Measurements from ENCODE around the gene CIDEC. TPM values are rescaled to one million over a fixed set of nuclear protein-coding genes. Genes with fewer than 3 reads are reported as not detected.
A peak's percentile ranks its signal among the peaks of the same experiment; 100 is the strongest.

Gene CIDEC
- total and polyA plus RNA-seq, 4 donors: 0.28 to 4.2 (median 0.59) TPM; not detected in 1

- TF ChIP-seq REST (IDR thresholded peaks at IDR 0.05) (no peak), TAF1 (conservative IDR thresholded peaks at IDR 0.05) (no peak), GABPA (IDR thresholded peaks at IDR 0.05 in 1 of 2, conservative IDR thresholded peaks at IDR 0.05 in 1 of 2) (no peak), FOXA2 (IDR thresholded peaks at IDR 0.05) (no peak)
Observed at GRCh38 chr3:9891072-9891622, 11.1 kb upstream of the CIDEC start (continued).

GRCh38 chr3:9890249-9891071 lies 10.4 kb upstream of the CIDEC start, which contains the start of gene JAGN1:
Gene JAGN1, plus strand, starts transcription at chr3:9890610. Its CDS starts 113 bp downstream, at chr3:9890723.
- under 1% methylated on average over 62 of the region's 62 CpGs for WGBS
- Histone ChIP-seq H3K27ac (ENCODE audit: low read depth in 1 of 2, low read length in 2 of 2) (peak within 1 kb of the TSS; percentile 98 to 99), H3K27me3 (ENCODE audit: control insufficient read depth in 4 of 4, insufficient read depth in 4 of 4, low read length in 3 of 4) (no peaks in the 10 kb centered on the region), H3K9me3 (ENCODE audit: control insufficient read depth in 4 of 4, low read length in 3 of 4) (no peaks in the 10 kb centered on the region), H3K9ac (ENCODE audit: low read depth in 1 of 2, low read length in 2 of 2) (peak within 1 kb of the TSS; percentile 95 to 96), H3K4me1 (ENCODE audit: control insufficient read depth in 4 of 4, insufficient read depth in 4 of 4, low read length in 3 of 4) (peaks cover 2 to 12% (median 6%) of the 10 kb centered on the region in 4 donors), H3K4me3 (ENCODE audit: low read depth in 1 of 3, low read length in 3 of 3) (peak within 1 kb of the TSS; percentile 93 to 98 (median 95)), H3K36me3 (ENCODE audit: control insufficient read depth in 4 of 4, insufficient read depth in 3 of 4, low read depth in 1 of 4, low read length in 3 of 4) (peaks cover 3 to 10% (median 9%) of the 10 kb centered on the region in 4 donors)
- peak; percentile 97 for DNase-seq (ENCODE audit: low spot score)
- TF ChIP-seq RXRA (IDR thresholded peaks at IDR 0.05): peak in 1 of 2 donors; percentile 38
- TF ChIP-seq REST (IDR thresholded peaks at IDR 0.05): peak; percentile 24
- no peak for TF ChIP-seq HNF4A (conservative IDR thresholded peaks at IDR 0.05)
- TF ChIP-seq TAF1 (conservative IDR thresholded peaks at IDR 0.05): peak; percentile 16
- TF ChIP-seq ZBTB33 (IDR thresholded peaks at IDR 0.05): no peak
- TF ChIP-seq JUND (IDR thresholded peaks at IDR 0.05): no peak
- TF ChIP-seq YY1 (IDR thresholded peaks at IDR 0.05): peak; percentile 96
- TF ChIP-seq CTCF (IDR thresholded peaks at IDR 0.05; ENCODE audit: low read depth, low read length, missing input control): peak; percentile 21
- TF ChIP-seq MAX (IDR thresholded peaks at IDR 0.05): no peak
- peak; percentile 74 to 85 for TF ChIP-seq EGR1 (IDR thresholded peaks at IDR 0.05; ENCODE audit: low read depth in 2 of 2)
- TF ChIP-seq FOXA1 (IDR thresholded peaks at IDR 0.05): no peak
- peak in 1 of 2 donors; percentile 78 for TF ChIP-seq GABPA (IDR thresholded peaks at IDR 0.05 in 1 of 2, conservative IDR thresholded peaks at IDR 0.05 in 1 of 2)
- no peak for TF ChIP-seq NR2F2 (IDR thresholded peaks at IDR 0.05)
- peak; percentile 40 for TF ChIP-seq SP1 (IDR thresholded peaks at IDR 0.05)
- no peak for TF ChIP-seq ATF3 (IDR thresholded peaks at IDR 0.05)
- no peak for TF ChIP-seq HNF4G (IDR thresholded peaks at IDR 0.05)
- peak; percentile 46 to 49 for TF ChIP-seq RAD21 (IDR thresholded peaks at IDR 0.05)
- no peak for TF ChIP-seq FOXA2 (IDR thresholded peaks at IDR 0.05)

Measured in liver (tissue), 9 donors.